K562 (cell line): Measurements from ENCODE around the gene SOX8. TPM values are rescaled to one million over a fixed set of nuclear protein-coding genes. Genes with fewer than 3 reads are reported as not detected.

Source experiments
- ATAC-seq: fragments of 200-7000 bp; cut with Tn5 transposase; 3 replicates; pipeline ENCODE4 v1.9.1; 2020; ENCODE audit warnings: moderate library complexity
- BruUV-seq: library from RNA; stranded (reverse); fragments of 400-500 nt; replicated peaks from 2 replicates; lab custom pipeline; 2021; lab: Mats Ljungman, UMichigan
- CTCF ChIA-PET: fragments of 300-600 bp; formaldehyde crosslinking; extraction: SDS; loops from one replicate; lab custom pipeline; 2021; ENCODE audit warnings: low intra/inter-chr PET ratio; lab: Yijun Ruan, JAX
- POLR2A ChIA-PET: fragments of 300-600, 350-650 bp; sonication (Branson Sonifier 250); formaldehyde crosslinking; extraction: SDS; loops from one replicate; lab custom pipeline; 2021; ENCODE audit warnings: antibody characterized with exemption, inconsistent platforms; lab: Yijun Ruan, JAX
- DNase-seq, 4 experiments: peaks; one replicate each; pipeline versions ENCODE4 v3.0.0 to v3.0.0-alpha.2; 2011 to 2018; ENCODE audit warnings: low spot score in 3 of 4, mixed read lengths in 3 of 4; ENCODE audit errors: extremely low read depth in 1 of 4
- FAIRE-seq: peaks from 2 replicates; lab custom pipeline; 2011; peaks lifted over from hg19 to GRCh38; lab: Jason Lieb, UNC
- H2AFZ ChIP-seq: 2 replicates; pipeline ENCODE4 v1.6.0; 2011; ENCODE audit warnings: low read depth, low read length, control low read depth, inconsistent platforms
- H3K27ac ChIP-seq: fragments of 200-600 bp; 3 replicates; pipeline ENCODE4 v1.8.0; 2011; ENCODE audit warnings: low read depth, mild to moderate bottlenecking, control low read depth, inconsistent platforms, low read length, moderate library complexity, mixed read lengths; ENCODE audit errors: extremely low read depth
- H3K27me3 ChIP-seq, 2 experiments: fragments of 300-600 bp in 1 of 2; 2 replicates in 1 of 2; 3 replicates in 1 of 2; pipeline versions ENCODE4 v1.6.0 to v1.8.0; 2011; ENCODE audit warnings: inconsistent platforms in 2 of 2, low read length in 2 of 2, mild to moderate bottlenecking in 1 of 2, mixed read lengths in 1 of 2, moderate library complexity in 1 of 2; ENCODE audit not compliant: control insufficient read depth in 2 of 2, insufficient read depth in 2 of 2
- H3K36me3 ChIP-seq: fragments of 300-600 bp; 3 replicates; pipeline ENCODE4 v1.8.0; 2011; ENCODE audit warnings: mild to moderate bottlenecking, low read length, inconsistent platforms; ENCODE audit not compliant: control insufficient read depth, insufficient read depth
- H3K4me1 ChIP-seq, 2 experiments: fragments of 200-600 bp in 1 of 2; replicated peaks in 1 of 2; 2 replicates in 1 of 2; 3 replicates in 1 of 2; pipeline versions ENCODE4 v1.5.1 to v1.8.0; 2011; ENCODE audit warnings: inconsistent platforms in 2 of 2, low read length in 2 of 2, mild to moderate bottlenecking in 1 of 2, mixed read lengths in 1 of 2, moderate library complexity in 1 of 2; ENCODE audit not compliant: control insufficient read depth in 2 of 2, insufficient read depth in 2 of 2
- H3K4me2 ChIP-seq: 2 replicates; pipeline ENCODE4 v1.6.1; 2011; ENCODE audit warnings: low read length, control low read depth, inconsistent platforms, mixed read lengths; ENCODE audit not compliant: insufficient read depth
- H3K4me3 ChIP-seq: fragments of 200-600 bp; sonication (generic), shearing (Covaris generic); 2 replicates; pipeline ENCODE4 v1.5.1; 2016; ENCODE audit warnings: control low read depth, inconsistent platforms
- H3K79me2 ChIP-seq: fragments of 200-600 bp; 3 replicates; pipeline ENCODE4 v1.8.0; 2011; ENCODE audit warnings: low read length, inconsistent platforms; ENCODE audit not compliant: control insufficient read depth, insufficient read depth
- H3K9ac ChIP-seq, 2 experiments: 2 replicates each; pipeline versions ENCODE4 v1.6.0 to v1.6.1; 2011; ENCODE audit warnings: low read depth in 2 of 2, low read length in 2 of 2, control low read depth in 1 of 2, inconsistent platforms in 1 of 2, mild to moderate bottlenecking in 1 of 2, mixed read lengths in 1 of 2; ENCODE audit not compliant: insufficient read depth in 1 of 2
- H3K9me1 ChIP-seq: one replicate; pipeline ENCODE4 v1.6.0; 2011; ENCODE audit warnings: inconsistent platforms, mild to moderate bottlenecking, low read length, moderate library complexity; ENCODE audit not compliant: control insufficient read depth, insufficient read depth
- H3K9me3 ChIP-seq: replicated peaks from 2 replicates; pipeline ENCODE4 v1.5.1; 2011; ENCODE audit warnings: low read depth, low read length, inconsistent platforms; ENCODE audit not compliant: control insufficient read depth, insufficient read depth
- H4K20me1 ChIP-seq: replicated peaks from 2 replicates; pipeline ENCODE4 v1.6.1; 2011; ENCODE audit warnings: low read length, inconsistent platforms, mixed read lengths; ENCODE audit not compliant: control insufficient read depth, insufficient read depth
- ERF ChIP-seq: fragments of 450-650 bp; formaldehyde crosslinking; IDR thresholded peaks from 2 replicates; pipeline ENCODE4 v1.4.0; 2020; ENCODE audit warnings: mild to moderate bottlenecking, mixed read lengths
- FOXA3 ChIP-seq, 2 experiments: fragments of 450-650 bp in 1 of 2; sonication (generic) in 1 of 2; formaldehyde crosslinking; IDR thresholded peaks in 1 of 2; conservative IDR thresholded peaks in 1 of 2; 2 replicates each; pipeline versions ENCODE4 v1.4.0 to v1.8.0; 2020 to 2022; ENCODE audit warnings: mild to moderate bottlenecking in 2 of 2, missing genetic modification reagents in 1 of 2
- POLR2B ChIP-seq: fragments of 450-650 bp; IDR thresholded peaks from 2 replicates; pipeline ENCODE4 v1.6.1; 2018; ENCODE audit warnings: low read depth; ENCODE audit not compliant: partially characterized antibody
- PTRF ChIP-seq: fragments of 450-650 bp; IDR thresholded peaks from 2 replicates; pipeline ENCODE4 v1.6.1; 2016; ENCODE audit warnings: mild to moderate bottlenecking, missing genetic modification characterization, missing compliant biosample characterization
- ZNF324 ChIP-seq: fragments of 250-450 bp; sonication (Bioruptor Pico); IDR thresholded peaks from 2 replicates; pipeline ENCODE4 v1.4.0; 2020; ENCODE audit warnings: mild to moderate bottlenecking
- WGBS: fragments of 100-300 bp; shearing (Covaris generic); methylation state at CpG from one replicate; pipeline ENCODE4 v1.1.6; 2016; ENCODE audit warnings: low coverage, mixed read lengths; ENCODE audit not compliant: insufficient coverage; ENCODE audit errors: missing lambda C conversion rate; 5-methylcytosine and 5-hydroxymethylcytosine counted together
- in situ Hi-C: fragments of 300-500 bp; cut with MboI; formaldehyde crosslinking; loops from 4 replicates; pipeline ENCODE4 v1.15.0; 2018; ENCODE audit warnings: inconsistent platforms, mixed read lengths
- intact Hi-C: fragments of 100-400 bp; cut with micrococcal nuclease; formaldehyde crosslinking; loops from 2 replicates; pipeline ENCODE4 v1.14.2; 2022
- polyA plus RNA-seq, 8 experiments: library from polyadenylated mRNA; depleted of rRNA in 4 of 8; stranded (reverse) in 5 of 8; unstranded in 3 of 8; fragments of >200 nt; fragmentation: Nextera tagmentation in 2 of 8; fragmentation: Illumina TruSeq in 1 of 8; extraction: Ambion mirVana in 2 of 8; extraction: Trizol in 1 of 8; gene quantifications; 2 replicates each; pipeline versions ENCODE4 v1.2.1 to v1.2.3, GENCODE V29; 2011 to 2014; ENCODE audit warnings: inconsistent platforms in 1 of 8, missing spikeins in 1 of 8
- total RNA-seq, 7 experiments: library from RNA; depleted of rRNA in 6 of 7; stranded (reverse); fragments of >200 nt in 6 of 7; fragmentation: Illumina TruSeq in 2 of 7; extraction: Trizol in 2 of 7; gene quantifications; 2 replicates each; pipeline versions ENCODE4 v1.2.1 to v1.2.3, GENCODE V29; 2011 to 2021; ENCODE audit warnings: low replicate concordance in 1 of 7

The SOX8 gene
- total and polyA plus RNA-seq, 9 of the 15 experiments (the other 6 are each of a cell fraction or from before 2014, with no cell fraction given) = 0.07 to 0.15 (median 0.15) TPM; not detected in 6

DNA sequence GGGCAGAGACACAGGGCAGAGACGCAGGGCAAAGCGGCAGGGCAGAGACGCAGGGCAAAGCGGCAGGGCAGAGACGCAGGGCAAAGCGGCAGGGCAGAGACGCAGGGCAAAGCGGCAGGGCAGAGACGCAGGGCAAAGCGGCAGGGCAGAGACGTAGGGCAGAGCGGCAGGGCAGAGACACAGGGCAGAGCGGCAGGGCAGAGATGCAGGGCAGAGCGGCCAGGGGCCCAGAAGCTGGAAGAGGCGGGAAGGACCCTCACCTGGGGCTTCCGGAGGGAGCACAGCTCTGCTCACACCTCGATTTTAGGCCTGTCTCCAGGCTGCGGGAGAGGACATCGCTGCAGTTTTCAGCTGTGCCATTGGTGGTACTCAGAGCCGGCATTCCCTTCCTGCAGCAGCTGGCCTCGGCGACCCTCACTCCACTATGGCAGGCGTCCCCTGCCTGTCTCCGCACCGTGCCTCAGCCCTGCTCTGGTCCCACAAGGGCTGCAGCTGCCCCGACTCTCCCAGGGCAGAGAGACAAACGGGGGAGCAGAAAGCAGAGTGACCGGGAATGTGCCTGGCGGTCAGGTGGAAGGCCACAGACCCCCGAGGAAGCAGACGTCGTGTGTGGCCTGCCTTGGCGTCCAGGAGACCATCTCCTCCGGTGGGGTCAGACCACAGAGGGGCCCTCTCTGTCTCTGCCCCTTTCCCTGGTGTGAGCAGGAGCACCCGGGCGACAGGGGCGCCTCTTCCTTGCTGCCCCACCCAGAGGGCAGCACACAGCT lies 29.9 kb downstream of the SOX8 start (continued):
- TF ChIP-seq ERF (CRISPR knock-in tag) (no peak), POLR2B (no peak)

DNA sequence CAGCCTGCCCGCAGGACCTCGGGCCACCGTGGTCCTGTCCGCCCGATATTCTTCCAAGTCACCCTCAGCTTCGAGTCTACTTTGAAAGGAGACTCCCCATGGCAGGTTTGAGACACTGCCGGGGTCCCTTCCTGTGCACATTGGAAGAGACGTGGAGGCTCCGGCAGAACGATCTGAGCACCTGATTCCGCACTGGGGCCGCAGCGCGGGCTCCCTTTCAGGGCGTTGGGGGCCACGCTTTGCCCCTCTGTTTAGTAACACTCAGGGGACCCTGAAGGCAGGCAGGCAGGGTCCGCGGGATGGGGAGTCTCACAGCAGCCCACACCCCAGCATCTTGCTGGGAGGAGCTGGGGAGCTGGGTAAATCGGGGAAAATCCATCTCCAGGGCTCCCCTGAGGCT lies 30.6 kb downstream of the SOX8 start:
- intact Hi-C loops = no loop called here
- H3K79me2 ChIP-seq = no peaks in the 10 kb centered on the region
- H3K36me3 ChIP-seq = no peaks in the 10 kb centered on the region
- H3K4me1 ChIP-seq = peaks cover 0 to 15% of the 10 kb centered on the region in 2 experiments; a peak in 1 of 5 replicates
- H3K9me1 ChIP-seq = no peaks in the 10 kb centered on the region
- H2AFZ ChIP-seq = no peak overlapping the region
- H3K4me3 ChIP-seq = no peak overlapping the region
- H4K20me1 ChIP-seq = peaks cover 17% of the 10 kb centered on the region
- 1% methylated on average over 18 of the region's 19 CpGs for WGBS
- H3K9ac ChIP-seq = no peak overlapping the region
- BruUV-seq = no TSS peak
- ATAC-seq (no peak; the same call in 2 of the 3 replicates), DNase-seq (no peak)
- peaks cover 26 to 81% of the 10 kb centered on the region in 2 experiments; a peak in 4 of 5 replicates for H3K27me3 ChIP-seq
- POLR2A ChIA-PET = interaction anchor here (0.6 to 1.1 kb wide), 2 partner anchors 14 to 25 kb away, joined by 3 read pairs; no protein-coding TSS in a partner anchor
- TF ChIP-seq FOXA3 (CRISPR knock-in tag; conservative IDR thresholded peaks at IDR 0.05 in 1 of 2, IDR thresholded peaks at IDR 0.05 in 1 of 2) (no peak), ZNF324 (CRISPR knock-in tag) (no peak), PTRF (no peak)
- TF ChIP-seq, all 486 proteins: peak for 0
- no peak overlapping the region for H3K4me2 ChIP-seq
- in situ Hi-C loops = no loop called here
- CTCF ChIA-PET = no interaction called here
- H3K27ac ChIP-seq = no peak overlapping the region
- H3K9me3 ChIP-seq = no peaks in the 10 kb centered on the region
- no peak for FAIRE-seq
